Fibroblast of pulmonary artery (primary cell): Measurements from ENCODE around the gene YOD1.

Experiments
- DNase-seq: peaks from one replicate; pipeline ENCODE4 v3.0.0-alpha.2; 2010; ENCODE audit warnings: low read depth
- H3K4me3 ChIP-seq: replicated peaks from 2 replicates; pipeline ENCODE4 v1.5.1; 2011; ENCODE audit warnings: low read depth, mild to moderate bottlenecking, control low read depth, low read length, moderate library complexity
- CTCF ChIP-seq: IDR thresholded peaks from 2 replicates; pipeline ENCODE4 v1.5.1; 2011; ENCODE audit warnings: mild to moderate bottlenecking, control low read depth, low read length, inconsistent platforms; ENCODE audit errors: missing control alignments

YOD1 gene

GRCh38 chr1:207071426-207071825 is 20.4 kb upstream of the YOD1 start:
- no peak overlapping the region for H3K4me3 ChIP-seq
- no peak for DNase-seq
- TF ChIP-seq CTCF = no peak

GRCh38 chr1:207070811-207071210 is 19.8 kb upstream of the YOD1 start:
- no peak for DNase-seq
- H3K4me3 ChIP-seq = no peak overlapping the region
- no peak for TF ChIP-seq CTCF

GRCh38 chr1:207069858-207070506 is 19.0 kb upstream of the YOD1 start:
- no peak for DNase-seq
- no peak for TF ChIP-seq CTCF
- H3K4me3 ChIP-seq = no peak overlapping the region

GRCh38 chr1:207069061-207069460 is 18.1 kb upstream of the YOD1 start:
- DNase-seq = no peak
- no peak for TF ChIP-seq CTCF
- no peak overlapping the region for H3K4me3 ChIP-seq

GRCh38 chr1:207067665-207068064 is 16.7 kb upstream of the YOD1 start:
- DNase-seq = no peak
- H3K4me3 ChIP-seq = no peak overlapping the region
- no peak for TF ChIP-seq CTCF

- no peak overlapping the region for H3K4me3 ChIP-seq
- TF ChIP-seq CTCF = no peak
- no peak for DNase-seq
Measured at GRCh38 chr1:207067185-207067584, 16.2 kb upstream of the YOD1 start.

GRCh38 chr1:207064561-207064960 is 13.6 kb upstream of the YOD1 start:
- DNase-seq = no peak
- no peak overlapping the region for H3K4me3 ChIP-seq
- TF ChIP-seq CTCF = no peak
